GM18526 (cell line): ENCODE data around the gene NPL.

Experiments
- POLR2A ChIP-seq: IDR thresholded peaks from 3 replicates; pipeline ENCODE4 v1.6.1; 2011; ENCODE audit not compliant: insufficient read length; ENCODE audit errors: extremely low read depth

NPL gene

DNA sequence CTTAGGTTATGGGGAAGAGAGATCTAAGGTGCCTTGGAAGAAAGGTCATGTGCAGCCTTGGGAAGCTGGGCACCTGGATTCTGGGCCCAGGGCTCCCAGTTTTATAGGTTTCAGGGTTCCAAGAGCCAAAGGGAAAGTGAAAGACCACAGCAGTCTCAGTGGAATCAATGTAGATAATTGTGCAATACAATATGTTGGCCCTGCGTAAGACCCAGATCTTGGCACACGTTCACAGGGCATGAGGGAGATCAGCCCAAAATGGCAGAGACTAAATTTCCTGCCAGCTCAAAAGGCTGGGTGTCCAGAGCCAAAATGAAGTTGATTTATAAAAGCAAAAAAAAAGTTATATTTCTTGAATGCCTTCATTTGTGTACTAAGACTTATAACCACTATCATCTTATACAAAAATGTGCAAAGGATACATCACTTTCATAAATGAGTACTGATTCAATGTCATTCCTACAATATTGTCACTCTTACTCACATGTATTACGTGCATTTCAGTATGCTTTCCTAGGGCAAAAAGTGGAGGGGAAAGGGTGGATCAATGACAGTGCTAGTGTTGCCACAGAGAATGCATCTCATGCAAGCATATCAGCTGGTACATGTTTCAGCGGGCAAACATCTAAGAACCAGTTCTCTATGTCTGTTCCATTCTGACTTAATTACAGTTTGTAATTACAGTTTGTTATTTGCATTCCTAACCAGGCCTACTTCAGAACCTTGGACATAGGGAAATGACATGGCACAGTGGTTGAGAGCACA is 22.5 kb upstream of the NPL start:
- no peak for TF ChIP-seq POLR2A

DNA sequence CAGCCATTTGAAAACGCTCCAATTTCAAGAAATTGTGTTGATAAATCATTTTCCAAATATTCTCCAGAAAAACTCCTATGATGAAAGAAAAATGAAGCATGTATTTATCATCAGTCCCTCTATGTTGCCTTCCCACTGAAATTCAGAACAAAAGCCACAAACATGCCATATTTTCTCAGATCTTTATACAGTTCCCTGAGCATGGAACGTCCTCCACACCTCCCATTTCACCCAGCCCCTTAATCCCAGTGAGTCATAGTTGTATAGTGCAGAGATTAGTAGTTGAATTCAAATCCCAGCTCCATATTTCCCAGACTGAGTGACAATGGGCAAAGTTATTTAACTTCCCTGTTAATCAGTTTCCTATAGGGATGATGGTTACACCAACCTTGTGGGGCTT is 20.6 kb upstream of the NPL start:
- TF ChIP-seq POLR2A = no peak

DNA sequence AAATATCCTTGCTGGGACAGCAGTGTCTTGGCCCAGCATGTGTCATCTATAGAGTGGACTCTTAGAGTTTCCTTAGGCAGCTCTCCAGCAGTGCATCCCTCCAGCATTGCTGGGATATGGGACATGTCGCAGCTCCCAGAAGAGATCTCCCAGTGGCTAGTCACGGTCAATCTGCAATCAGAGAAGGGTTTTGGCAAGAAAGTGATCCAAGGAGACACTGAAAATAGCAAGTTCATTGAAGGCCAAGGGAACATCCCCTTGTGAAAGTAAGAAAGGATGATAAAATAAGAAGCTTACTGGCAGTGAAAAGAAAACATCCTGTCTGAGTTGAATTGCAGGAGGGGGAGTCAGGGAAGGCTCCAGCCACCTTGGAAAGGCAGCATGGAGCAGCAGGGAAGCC is 19.3 kb upstream of the NPL start:
- no peak for TF ChIP-seq POLR2A

DNA sequence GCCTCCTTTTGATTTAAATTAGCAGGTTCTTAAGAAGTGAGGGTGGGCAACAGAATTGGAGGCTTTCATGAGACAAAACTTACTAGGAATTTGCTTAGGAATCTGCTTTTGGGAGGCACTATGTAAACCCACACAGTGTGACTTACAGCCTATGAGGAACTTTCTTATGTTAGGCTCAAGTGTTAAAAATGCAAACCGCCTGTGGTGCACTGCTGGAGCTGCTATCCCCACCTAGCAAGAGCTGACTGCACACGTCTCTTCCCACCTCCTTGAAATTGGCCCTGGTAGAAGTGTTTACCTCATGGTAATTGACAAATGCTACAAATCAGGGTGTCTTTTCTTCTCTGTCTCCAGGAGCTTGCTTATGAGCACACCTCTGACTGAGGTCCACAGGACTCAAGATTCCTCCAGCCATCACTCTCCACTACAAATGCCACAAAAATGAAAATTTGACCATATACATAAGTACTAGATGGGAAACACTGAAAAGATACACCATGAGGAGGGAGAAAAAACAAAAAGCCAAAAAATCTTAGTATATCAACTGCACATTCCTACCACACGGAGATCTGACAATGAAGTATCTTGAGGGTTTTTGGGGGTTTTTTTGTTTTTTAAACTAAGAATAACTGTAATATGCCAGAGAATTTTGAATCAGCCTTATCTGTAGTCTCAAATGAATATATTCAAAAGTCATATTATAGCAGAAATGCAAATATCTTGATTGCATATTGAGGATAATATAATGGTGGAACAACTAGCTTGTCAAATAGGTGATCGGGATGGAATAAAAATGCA is 18.2 kb upstream of the NPL start:
- TF ChIP-seq POLR2A = no peak

DNA sequence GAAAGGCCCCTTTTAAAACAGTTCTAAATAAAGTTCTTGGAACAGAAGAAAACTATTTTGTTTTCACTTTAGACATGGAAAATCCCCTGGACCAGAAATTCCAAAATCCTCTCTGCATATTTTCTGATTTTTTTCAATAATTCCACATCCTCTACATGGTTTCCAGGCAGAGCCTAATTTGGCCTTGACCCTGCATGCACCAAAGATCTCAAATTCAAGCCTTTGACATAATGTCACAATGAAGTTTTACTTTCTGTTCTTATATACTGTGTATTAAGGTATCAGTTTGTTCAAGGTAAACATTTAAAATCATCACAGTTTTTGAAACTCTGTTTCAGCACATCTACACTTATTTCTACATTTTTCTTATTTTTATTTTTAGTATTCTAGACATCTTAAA is 12.2 kb upstream of the NPL start:
- TF ChIP-seq POLR2A = no peak

DNA sequence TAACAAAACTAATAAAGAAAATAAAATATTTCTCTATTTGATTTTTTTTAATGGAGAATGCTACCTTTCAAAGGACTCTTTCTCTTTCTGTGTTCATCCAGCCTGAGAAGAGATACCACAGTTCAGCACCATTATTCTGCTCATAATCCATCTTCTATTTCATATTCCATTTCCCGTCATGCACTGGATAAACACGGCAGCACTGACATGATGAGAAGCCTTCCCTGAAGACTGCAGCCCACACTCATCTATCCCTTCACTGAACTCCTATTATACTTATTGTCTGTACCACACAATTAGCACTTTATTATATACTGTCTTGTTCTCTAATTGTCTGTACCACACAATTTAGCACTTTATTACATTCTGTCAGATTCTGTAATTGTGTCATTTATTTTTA is 10.7 kb upstream of the NPL start:
- no peak for TF ChIP-seq POLR2A

DNA sequence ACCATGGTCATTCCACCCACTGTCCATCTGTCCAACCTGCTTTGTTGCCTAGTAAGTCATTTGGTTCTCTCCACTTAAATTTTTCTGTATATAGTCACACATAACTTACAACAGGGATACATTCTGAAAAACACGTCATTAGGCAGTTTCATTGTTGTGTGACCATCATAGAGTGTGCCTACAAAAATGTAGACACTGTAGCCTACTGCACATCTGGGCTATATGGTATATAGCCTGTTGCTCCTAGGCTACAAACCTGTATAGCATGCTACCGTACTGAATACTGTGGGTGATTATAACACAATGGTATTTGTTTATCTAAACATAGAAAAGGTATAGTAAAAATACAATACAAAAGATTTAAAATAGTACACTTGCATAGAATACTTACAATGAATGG is 10.0 kb upstream of the NPL start:
- TF ChIP-seq POLR2A = no peak

DNA sequence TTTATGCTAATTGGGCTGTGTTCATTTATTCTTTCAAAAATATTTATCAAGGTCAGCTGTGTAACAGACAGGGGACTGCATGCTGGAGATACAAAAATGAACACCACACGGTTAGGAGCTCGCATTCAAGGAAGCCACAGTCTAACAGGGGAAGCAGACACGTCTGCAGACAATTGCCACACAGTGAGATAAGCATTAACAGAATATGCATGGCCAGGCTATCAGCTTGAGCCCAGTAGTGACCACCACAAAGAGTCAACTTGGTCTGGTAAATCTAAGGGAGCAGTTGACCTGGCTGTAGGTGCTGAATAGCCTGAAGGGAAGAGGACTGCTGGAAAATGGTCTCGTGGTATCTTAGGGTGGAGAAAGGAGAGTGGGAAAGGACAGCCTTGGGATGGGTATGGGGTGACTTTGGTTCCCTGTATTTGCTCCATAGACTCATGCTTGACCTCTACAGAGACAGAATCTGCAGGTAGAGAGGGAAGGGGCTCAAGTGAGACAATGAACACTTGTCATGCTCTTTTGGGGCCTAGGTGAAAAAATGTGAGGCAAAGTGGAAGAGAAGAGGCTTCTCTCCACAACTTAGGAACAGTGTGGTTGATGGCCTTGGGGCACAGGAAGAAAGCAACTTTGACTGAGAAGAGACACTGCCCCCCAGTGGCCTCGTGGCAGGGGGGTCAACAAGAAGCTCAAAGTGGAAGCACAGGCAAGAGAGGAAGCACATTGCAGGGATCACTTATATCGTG is 7.6 kb upstream of the NPL start:
- no peak for TF ChIP-seq POLR2A

DNA sequence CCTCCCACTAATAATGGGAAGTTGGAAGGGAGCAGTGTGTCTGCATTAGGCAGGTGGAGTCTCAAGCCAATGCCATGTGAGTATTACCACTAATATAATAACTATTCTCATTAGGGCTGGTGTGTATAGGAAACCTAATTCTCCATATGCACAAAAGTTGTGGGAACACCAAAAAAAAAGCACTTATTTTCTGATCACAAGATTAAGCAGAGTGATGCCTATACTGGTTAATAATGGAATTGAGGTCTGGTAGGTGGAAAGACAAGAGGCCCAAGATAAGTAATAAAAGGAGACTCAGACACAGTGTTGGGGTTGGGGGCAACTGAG is 7.0 kb upstream of the NPL start:
- no peak for TF ChIP-seq POLR2A

DNA sequence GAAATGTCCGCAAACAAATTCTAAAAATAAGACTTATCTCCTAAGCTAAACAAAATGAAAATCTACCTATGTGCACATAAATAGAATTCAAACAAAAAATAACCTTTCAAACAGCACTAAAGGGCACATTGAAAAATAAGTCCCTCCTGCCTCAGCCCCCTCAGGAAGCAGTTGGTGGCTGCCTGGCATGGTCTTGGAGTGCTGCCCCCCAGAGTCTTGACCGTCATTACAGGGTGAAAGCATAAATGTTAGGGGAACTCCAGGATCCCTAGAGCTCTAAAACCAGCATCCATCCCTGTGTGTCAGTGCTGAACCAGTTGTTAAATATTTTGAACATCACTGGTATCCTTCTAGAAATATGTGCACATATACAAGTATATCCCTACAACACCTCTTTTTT is 6.5 kb upstream of the NPL start:
- TF ChIP-seq POLR2A = no peak

DNA sequence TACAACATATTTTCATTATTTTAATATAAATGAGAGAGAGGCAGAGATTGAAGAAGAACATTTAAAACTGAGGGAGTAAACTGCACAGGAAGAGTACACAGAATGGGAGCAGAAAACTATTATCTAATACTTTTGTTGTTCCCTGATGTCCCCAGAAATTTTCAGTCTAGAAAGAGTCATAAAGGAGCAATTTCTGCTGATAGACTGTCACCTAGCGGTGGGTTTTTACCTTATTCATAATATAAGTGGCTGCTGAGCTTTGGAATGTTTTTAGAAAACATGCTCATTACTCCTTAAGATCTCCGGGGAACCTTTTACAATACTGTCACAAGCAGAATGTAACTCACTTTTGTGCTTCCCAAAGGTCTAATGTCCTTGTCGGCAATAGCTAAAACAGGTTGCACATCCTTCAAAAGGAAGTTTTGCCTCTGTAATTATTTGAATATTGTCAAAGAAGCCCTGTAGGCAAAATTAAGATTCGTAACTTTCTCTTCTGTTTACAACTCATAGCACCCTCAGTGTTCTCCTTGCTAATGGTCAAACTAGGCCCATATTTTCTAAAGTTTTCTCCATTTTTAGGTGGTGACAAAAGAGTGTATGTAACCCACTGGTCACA is 4.9 kb upstream of the NPL start:
- TF ChIP-seq POLR2A = no peak

DNA sequence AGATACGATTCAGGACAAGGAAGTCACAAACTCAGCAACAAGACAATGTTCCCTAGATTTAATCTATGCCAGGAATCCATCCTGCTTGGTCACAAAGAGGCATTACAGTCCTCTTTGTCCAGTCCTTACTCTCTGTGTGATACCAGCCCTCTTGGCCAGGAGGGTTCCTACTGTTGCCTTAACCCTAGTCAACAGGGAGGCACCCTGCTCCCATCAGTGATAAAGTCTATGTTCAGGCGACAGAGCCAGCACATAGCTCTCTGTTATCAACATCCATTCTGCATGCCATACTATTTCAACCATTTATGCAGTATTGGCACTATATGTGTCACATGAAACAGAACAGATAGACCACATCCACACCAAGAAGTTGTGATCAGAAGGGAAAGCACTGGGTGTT is 4.4 kb upstream of the NPL start:
- no peak for TF ChIP-seq POLR2A

DNA sequence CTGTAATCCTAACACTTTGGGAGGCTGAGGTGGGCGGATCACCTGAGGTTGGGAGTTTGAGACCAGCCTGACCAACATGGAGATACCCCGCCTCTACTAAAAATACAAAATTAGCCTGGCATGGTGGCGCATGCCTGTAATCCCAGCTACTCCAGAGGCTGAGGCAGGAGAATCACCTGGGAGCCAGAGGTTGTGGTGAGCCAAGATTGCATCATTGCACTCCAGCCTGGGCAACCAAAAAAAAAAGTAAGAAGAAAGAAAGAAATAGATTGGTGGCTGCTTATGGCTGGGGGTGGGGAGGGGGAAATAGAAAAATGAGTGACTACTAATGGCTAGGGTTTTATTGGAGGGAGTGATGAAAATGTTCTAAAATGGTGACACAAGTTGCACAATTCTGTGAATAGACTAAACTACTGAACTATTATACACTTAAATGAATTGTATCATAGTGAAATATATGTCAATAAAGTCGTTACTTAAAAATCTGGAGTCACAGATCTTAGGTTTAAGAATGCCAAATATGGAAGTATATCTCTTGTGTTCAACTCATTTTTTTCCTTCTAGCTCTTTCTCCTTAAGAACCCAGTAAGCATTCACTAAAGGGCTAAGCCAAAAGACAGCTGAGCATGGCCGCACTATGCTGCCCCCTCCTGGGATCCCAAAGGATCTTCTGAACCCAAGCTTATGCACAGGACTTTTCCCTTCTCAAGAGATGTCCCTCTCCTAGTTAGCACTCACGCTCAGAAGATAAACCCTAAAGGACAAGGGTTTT is 3.2 kb upstream of the NPL start:
- TF ChIP-seq POLR2A = no peak

DNA sequence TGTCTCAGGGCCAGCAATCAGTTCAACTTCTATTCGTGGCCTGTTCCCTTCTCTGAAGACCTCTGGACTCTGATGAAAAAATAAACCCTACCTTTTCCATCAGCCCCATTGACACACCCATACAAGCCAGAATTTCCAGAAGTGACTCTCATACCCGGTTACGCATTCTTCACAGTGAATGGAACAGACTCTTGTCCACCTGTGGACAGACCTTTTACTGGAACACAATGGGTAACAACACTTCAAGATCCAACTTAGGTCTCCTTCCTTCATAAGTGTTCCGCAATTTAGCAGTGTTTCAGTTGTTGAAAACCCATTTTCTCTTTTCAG is 2.6 kb upstream of the NPL start:
- no peak for TF ChIP-seq POLR2A

DNA sequence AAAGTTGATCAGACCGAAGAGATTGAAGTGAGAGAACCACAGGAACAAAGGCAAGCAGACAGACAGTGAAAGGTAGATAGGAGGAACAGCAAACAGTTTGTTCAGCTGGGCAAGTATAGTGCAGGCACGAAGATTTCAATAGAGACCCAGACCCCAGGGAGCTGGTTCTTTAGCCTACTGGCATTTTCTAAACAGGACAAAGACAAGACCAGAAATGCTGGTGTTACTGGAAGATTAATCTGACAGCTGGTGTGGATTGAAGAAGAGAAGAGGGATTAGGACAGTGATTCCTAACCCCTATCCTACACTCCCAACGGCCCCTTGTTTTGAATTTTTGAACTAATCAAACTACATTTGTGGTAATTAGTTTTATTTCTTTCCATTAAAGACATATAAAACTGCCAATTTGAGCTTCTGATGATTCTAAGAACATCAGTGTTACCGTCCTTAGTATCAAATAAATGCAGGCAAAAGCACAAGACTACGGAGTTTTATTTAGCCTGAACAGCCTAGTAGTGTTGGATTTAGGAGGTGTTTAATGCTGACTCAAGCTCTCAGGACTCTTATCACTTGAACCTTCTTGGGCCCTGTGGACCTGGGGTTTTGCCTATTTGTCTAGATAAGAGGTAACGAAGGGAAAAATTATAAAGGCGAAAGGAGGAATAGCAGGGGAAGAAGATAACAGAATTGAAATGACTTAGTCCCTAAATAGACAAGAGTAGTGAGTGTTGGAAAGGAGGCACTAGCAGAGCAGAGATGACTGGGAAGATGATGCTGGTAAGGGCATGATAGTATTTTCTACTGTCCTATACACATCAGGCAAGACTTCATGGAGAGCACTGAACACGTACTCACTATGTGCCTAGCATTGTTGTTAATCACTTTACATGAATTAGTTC is 2.0 kb downstream of the NPL start:
- no peak for TF ChIP-seq POLR2A

DNA sequence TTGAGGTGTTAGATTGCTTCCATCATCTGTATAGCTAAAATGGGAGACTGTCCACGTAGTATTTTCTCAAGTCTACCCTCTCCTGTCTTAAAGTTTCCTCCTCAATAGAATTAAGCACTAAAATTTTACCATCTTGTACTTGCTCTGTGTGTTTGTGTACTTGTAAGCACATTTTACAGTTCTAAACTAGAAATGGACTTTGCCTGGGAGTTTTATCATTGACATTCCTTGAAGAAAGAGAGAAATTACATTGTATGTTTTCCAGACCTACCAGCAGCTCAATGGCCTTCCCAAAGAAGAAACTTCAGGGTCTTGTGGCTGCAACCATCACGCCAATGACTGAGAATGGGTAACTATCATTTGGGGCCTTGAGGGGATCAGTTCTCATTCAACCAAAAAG is 4.5 kb downstream of the NPL start:
- TF ChIP-seq POLR2A = no peak
